Measurements from ENCODE around the gene PLAC8.

GRCh38 chr4:83046693-83047473 lies 67.6 kb downstream of the PLAC8 start:
- no peak for TF ChIP-seq CTCF (conservative IDR thresholded peaks at IDR 0.05; ENCODE audit: low read length)
- TF ChIP-seq EZH2phosphoT487 (IDR thresholded peaks at IDR 0.05; ENCODE audit: borderline replicate concordance, low read depth, low read length): no peak

Measured in OCI-LY7 (cell line).